WTC11 (cell line): Measurements from ENCODE around the gene RAPH1. TPM values are rescaled to one million over a fixed set of nuclear protein-coding genes. Genes with fewer than 3 reads are reported as not detected.

ENCODE experiments used
- ATAC-seq: fragments of 200-7000 bp; cut with Tn5 transposase; 2 replicates; pipeline ENCODE4 v1.10.0; 2021; ENCODE audit warnings: mild to moderate bottlenecking, moderate library complexity
- CTCF ChIA-PET: fragments of 300-600 bp; sonication (Branson Sonifier 250); formaldehyde crosslinking; loops from one replicate; lab custom pipeline; 2021; ENCODE audit warnings: antibody characterized with exemption; lab: Charles Lee
- POLR2A ChIA-PET: fragments of 350-600 bp; sonication (Branson Sonifier 250); formaldehyde crosslinking; loops from one replicate; lab custom pipeline; 2021; ENCODE audit warnings: antibody characterized with exemption; lab: Charles Lee
- DNase-seq: peaks from one replicate; pipeline ENCODE4 v3.0.0; 2021; ENCODE audit warnings: low spot score
- H3K27ac Mint-ChIP-seq: 2 replicates; pipeline ENCODE4 v1.8.0; 2021; ENCODE audit warnings: mixed read lengths
- H3K27me3 Mint-ChIP-seq: 2 replicates; pipeline ENCODE4 v1.8.0; 2021; ENCODE audit warnings: low read depth, mild to moderate bottlenecking, moderate library complexity, mixed read lengths
- H3K36me3 Mint-ChIP-seq: 2 replicates; pipeline ENCODE4 v1.8.0; 2021; ENCODE audit warnings: mixed read lengths
- H3K4me1 Mint-ChIP-seq: 2 replicates; pipeline ENCODE4 v1.8.0; 2022; ENCODE audit warnings: mixed read lengths
- H3K4me3 Mint-ChIP-seq: 2 replicates; pipeline ENCODE4 v1.8.0; 2021; ENCODE audit warnings: mild to moderate bottlenecking, moderate library complexity, mixed read lengths
- H3K9me3 Mint-ChIP-seq: 2 replicates; pipeline ENCODE4 v1.8.0; 2021; ENCODE audit warnings: mixed read lengths
- AFF4 ChIP-seq: sonication (generic); formaldehyde crosslinking; IDR thresholded peaks from 2 replicates; pipeline ENCODE4 v1.8.1; 2023; ENCODE audit warnings: mild to moderate bottlenecking, missing genetic modification reagents, borderline replicate concordance
- ARID4B ChIP-seq: sonication (generic); formaldehyde crosslinking; IDR thresholded peaks from 2 replicates; pipeline ENCODE4 v1.8.0; 2023; ENCODE audit warnings: missing genetic modification reagents, mild to moderate bottlenecking, borderline replicate concordance
- ATF1 ChIP-seq: sonication (generic); formaldehyde crosslinking; IDR thresholded peaks from 2 replicates; pipeline ENCODE4 v1.8.1; 2023; ENCODE audit warnings: mild to moderate bottlenecking, moderate library complexity, missing genetic modification reagents
- CDX4 ChIP-seq: fragments of 250-450 bp; sonication (Bioruptor Pico); IDR thresholded peaks from 2 replicates; pipeline ENCODE4 v1.9.0; 2021; ENCODE audit warnings: moderate library complexity, mild to moderate bottlenecking, inconsistent platforms, borderline replicate concordance
- CTCF ChIP-seq: fragments of 200-600 bp; IDR thresholded peaks from 2 replicates; pipeline ENCODE4 v1.8.0; 2022; ENCODE audit warnings: antibody characterized with exemption
- E2F4 ChIP-seq: sonication (generic); formaldehyde crosslinking; IDR thresholded peaks from 2 replicates; pipeline ENCODE4 v1.8.1; 2022; ENCODE audit warnings: low read depth, mild to moderate bottlenecking, moderate library complexity, missing genetic modification reagents, borderline replicate concordance
- GTF2I ChIP-seq: fragments of 250-450 bp; sonication (Bioruptor Pico); conservative IDR thresholded peaks from 2 replicates; pipeline ENCODE4 v1.4.0; 2021; ENCODE audit warnings: mild to moderate bottlenecking
- HMGXB4 ChIP-seq: sonication (generic); formaldehyde crosslinking; IDR thresholded peaks from 2 replicates; pipeline ENCODE4 v1.8.1; 2023; ENCODE audit warnings: mild to moderate bottlenecking, moderate library complexity, missing genetic modification reagents
- PRRX2 ChIP-seq: fragments of 250-450 bp; sonication (Bioruptor Pico); IDR thresholded peaks from 2 replicates; pipeline ENCODE4 v1.8.0; 2021; ENCODE audit warnings: mild to moderate bottlenecking
- RELA ChIP-seq: sonication (generic); formaldehyde crosslinking; IDR thresholded peaks from 2 replicates; pipeline ENCODE4 v1.8.1; 2022; ENCODE audit warnings: missing genetic modification reagents, mild to moderate bottlenecking, borderline replicate concordance
- SMAD4 ChIP-seq: sonication (generic); formaldehyde crosslinking; IDR thresholded peaks from 2 replicates; pipeline ENCODE4 v1.8.0; 2022; ENCODE audit warnings: mild to moderate bottlenecking, missing genetic modification reagents
- SP1 ChIP-seq: sonication (generic); formaldehyde crosslinking; conservative IDR thresholded peaks from 2 replicates; pipeline ENCODE4 v1.8.1; 2022; ENCODE audit warnings: missing genetic modification reagents
- ZNF121 ChIP-seq: sonication (generic); formaldehyde crosslinking; IDR thresholded peaks from 2 replicates; pipeline ENCODE4 v1.8.0; 2023; ENCODE audit warnings: missing genetic modification reagents
- total RNA-seq: library from RNA; stranded (reverse); gene quantifications from 3 replicates; pipeline ENCODE4 v1.2.3, GENCODE V29; 2021

The RAPH1 gene
- total RNA-seq, 1 experiment from 2014 or later = 24.6 TPM

- ChIA-PET CTCF (no interaction called here), POLR2A (no interaction called here)
- Mint-ChIP-seq H3K27ac (no peak overlapping the region), H3K36me3 (peaks cover 18% of the 10 kb centered on the region), H3K9me3 (no peaks in the 10 kb centered on the region), H3K27me3 (no peaks in the 10 kb centered on the region), H3K4me3 (no peak overlapping the region), H3K4me1 (peaks cover 12% of the 10 kb centered on the region)
- TF ChIP-seq SP1 (CRISPR knock-in tag) = no peak
- no peak for TF ChIP-seq CDX4 (CRISPR knock-in tag)
- no peak for TF ChIP-seq ARID4B (CRISPR knock-in tag)
- no peak for TF ChIP-seq GTF2I (CRISPR knock-in tag)
- no peak for TF ChIP-seq SMAD4
- no peak for TF ChIP-seq E2F4
- TF ChIP-seq ATF1 = no peak
- no peak for TF ChIP-seq PRRX2 (CRISPR knock-in tag)
- TF ChIP-seq AFF4 (CRISPR knock-in tag) = no peak
- no peak for TF ChIP-seq HMGXB4 (CRISPR knock-in tag)
- no peak for TF ChIP-seq ZNF121 (CRISPR knock-in tag)
- TF ChIP-seq RELA (CRISPR knock-in tag) = no peak
- ATAC-seq = no peak
- DNase-seq = no peak
Observed at GRCh38 chr2:203437511-203437910, 97.6 kb downstream of the RAPH1 start.

GRCh38 chr2:203436496-203436895, 98.6 kb downstream of the RAPH1 start:
- ATAC-seq (no peak), DNase-seq (no peak)
- H3K9me3 Mint-ChIP-seq = no peaks in the 10 kb centered on the region
- peaks cover 15% of the 10 kb centered on the region for H3K36me3 Mint-ChIP-seq
- ChIA-PET CTCF (no interaction called here), POLR2A (no interaction called here)
- H3K4me3 Mint-ChIP-seq = no peak overlapping the region
- peak overlapping the region; percentile 8 for H3K27ac Mint-ChIP-seq
- H3K4me1 Mint-ChIP-seq = peaks cover 12% of the 10 kb centered on the region
- H3K27me3 Mint-ChIP-seq = no peaks in the 10 kb centered on the region
- TF ChIP-seq CTCF (no peak), ARID4B (CRISPR knock-in tag) (no peak)
